ENCODE measurements around the gene GGA2.

- TF ChIP-seq, protein P1, sequence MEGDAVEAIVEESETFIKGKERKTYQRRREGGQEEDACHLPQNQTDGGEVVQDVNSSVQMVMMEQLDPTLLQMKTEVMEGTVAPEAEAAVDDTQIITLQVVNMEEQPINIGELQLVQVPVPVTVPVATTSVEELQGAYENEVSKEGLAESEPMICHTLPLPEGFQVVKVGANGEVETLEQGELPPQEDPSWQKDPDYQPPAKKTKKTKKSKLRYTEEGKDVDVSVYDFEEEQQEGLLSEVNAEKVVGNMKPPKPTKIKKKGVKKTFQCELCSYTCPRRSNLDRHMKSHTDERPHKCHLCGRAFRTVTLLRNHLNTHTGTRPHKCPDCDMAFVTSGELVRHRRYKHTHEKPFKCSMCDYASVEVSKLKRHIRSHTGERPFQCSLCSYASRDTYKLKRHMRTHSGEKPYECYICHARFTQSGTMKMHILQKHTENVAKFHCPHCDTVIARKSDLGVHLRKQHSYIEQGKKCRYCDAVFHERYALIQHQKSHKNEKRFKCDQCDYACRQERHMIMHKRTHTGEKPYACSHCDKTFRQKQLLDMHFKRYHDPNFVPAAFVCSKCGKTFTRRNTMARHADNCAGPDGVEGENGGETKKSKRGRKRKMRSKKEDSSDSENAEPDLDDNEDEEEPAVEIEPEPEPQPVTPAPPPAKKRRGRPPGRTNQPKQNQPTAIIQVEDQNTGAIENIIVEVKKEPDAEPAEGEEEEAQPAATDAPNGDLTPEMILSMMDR (conservative IDR thresholded peaks at IDR 0.05): no peak
- TF ChIP-seq EZH2 (IDR thresholded peaks at IDR 0.05; ENCODE audit: low read depth): no peak
Measured at GRCh38 chr16:23534868-23535860, 24.9 kb upstream of the GGA2 start.
